Astrocyte (in vitro differentiated cells and primary cell): Measurements from ENCODE around the gene RIIAD1.

Source experiments
- CTCF ChIP-seq: IDR thresholded peaks from 2 replicates; pipeline ENCODE4 v1.5.1; 2011; ENCODE audit warnings: low read depth, mild to moderate bottlenecking, inconsistent platforms, low read length, moderate library complexity; ENCODE audit not compliant: insufficient read depth
- EZH2 ChIP-seq: IDR thresholded peaks from 2 replicates; pipeline ENCODE4 v1.6.1; 2012; ENCODE audit warnings: mild to moderate bottlenecking, low read length, inconsistent platforms; ENCODE audit not compliant: insufficient read depth

- TF ChIP-seq CTCF (no peak), EZH2 (no peak)
Measured at GRCh38 chr1:151756291-151756690, 35.0 kb downstream of the RIIAD1 start.
